B cell (primary cell): ENCODE data around the gene CALR. TPM values are rescaled to one million over a fixed set of nuclear protein-coding genes. Genes with fewer than 3 reads are reported as not detected.

ENCODE experiments used
- ATAC-seq: fragments of 200-7000 bp; cut with Tn5 transposase; one replicate; pipeline ENCODE4 v1.10.0; 2021; ENCODE audit warnings: low read depth, mild to moderate bottlenecking, moderate number of reproducible peaks, moderate library complexity
- CTCF ChIA-PET: fragments of 350-600 bp; sonication (Branson Sonifier 250); formaldehyde crosslinking; loops from one replicate; lab custom pipeline; 2021; ENCODE audit warnings: antibody characterized with exemption, inconsistent platforms; lab: Charles Lee
- POLR2A ChIA-PET: fragments of 350-600 bp; sonication (Branson Sonifier 250); formaldehyde crosslinking; loops from one replicate; lab custom pipeline; 2021; ENCODE audit warnings: antibody characterized with exemption; lab: Charles Lee
- DNase-seq: peaks from one replicate; pipeline ENCODE4 v3.0.0; 2013
- H2AFZ ChIP-seq: 2 replicates; pipeline ENCODE4 v1.6.1; 2012; ENCODE audit warnings: mild to moderate bottlenecking, low read depth, low read length; ENCODE audit not compliant: insufficient read depth, poor library complexity, severe bottlenecking
- H3K27ac ChIP-seq, 2 donors: 1 replicate in 1 of 2; 2 replicates in 1 of 2; pipeline ENCODE4 v1.5.1; 2012 to 2013; ENCODE audit warnings: low read length in 2 of 2, mild to moderate bottlenecking in 2 of 2, moderate library complexity in 1 of 2
- H3K27me3 ChIP-seq, 4 experiments: fragments of 200-600 bp in 1 of 4; sonication (generic) in 1 of 4; replicated peaks in 1 of 4; 1 replicate in 2 of 4; 2 replicates in 2 of 4; pipeline versions ENCODE4 v1.6.1 to v1.7.0; 2013 to 2016; ENCODE audit warnings: low read length in 3 of 4, mild to moderate bottlenecking in 2 of 4, mixed read lengths in 1 of 4, moderate library complexity in 1 of 4; ENCODE audit not compliant: insufficient read depth in 4 of 4, control insufficient read depth in 3 of 4; ENCODE audit errors: control extremely low read depth in 1 of 4
- H3K36me3 ChIP-seq, 2 experiments: replicated peaks in 1 of 2; 1 replicate in 1 of 2; 2 replicates in 1 of 2; pipeline versions ENCODE4 v1.6.1 to v1.7.1; 2013; ENCODE audit warnings: low read length in 1 of 2; ENCODE audit not compliant: insufficient read depth in 2 of 2, control insufficient read depth in 1 of 2; ENCODE audit errors: control extremely low read depth in 1 of 2, extremely low read depth in 1 of 2
- H3K4me1 ChIP-seq, 2 donors: fragments of 200-600 bp in 1 of 2; sonication (generic) in 1 of 2; 1 replicate in 1 of 2; 2 replicates in 1 of 2; pipeline versions ENCODE4 v1.5.1 to v1.6.1; 2013 to 2017; ENCODE audit warnings: low read length in 2 of 2; ENCODE audit not compliant: control insufficient read depth in 2 of 2, insufficient read depth in 2 of 2
- H3K4me2 ChIP-seq: replicated peaks from 2 replicates; pipeline ENCODE3; 2012; ENCODE audit warnings: mild to moderate bottlenecking, low read depth, low read length; ENCODE audit not compliant: poor library complexity, severe bottlenecking
- H3K4me3 ChIP-seq, 5 experiments: fragments of 200-600 bp in 1 of 5; sonication (generic) in 1 of 5; 1 replicate in 3 of 5; 2 replicates in 2 of 5; pipeline versions ENCODE4 v1.5.1 to v1.7.0; 2011 to 2016; ENCODE audit warnings: low read length in 4 of 5, mild to moderate bottlenecking in 4 of 5, low read depth in 2 of 5, control low read depth in 1 of 5, moderate library complexity in 1 of 5; ENCODE audit not compliant: insufficient read depth in 1 of 5; ENCODE audit errors: control extremely low read depth in 1 of 5, extremely low read depth in 1 of 5
- H3K79me2 ChIP-seq: fragments of 200-600 bp; sonication (generic); one replicate; pipeline ENCODE4 v1.6.0; 2016; ENCODE audit warnings: low read length; ENCODE audit not compliant: control insufficient read depth, insufficient read depth
- H3K9ac ChIP-seq: fragments of 200-600 bp; sonication (generic); 2 replicates; pipeline ENCODE4 v1.6.1; 2017; ENCODE audit warnings: mild to moderate bottlenecking, low read length, moderate library complexity
- H3K9me3 ChIP-seq, 3 donors: one replicate each; pipeline versions ENCODE4 v1.6.1 to v1.7.1; 2013; ENCODE audit warnings: low read length in 2 of 3; ENCODE audit not compliant: control insufficient read depth in 2 of 3, insufficient read depth in 1 of 3; ENCODE audit errors: control extremely low read depth in 1 of 3
- H4K20me1 ChIP-seq: 2 replicates; pipeline ENCODE4 v1.6.0; 2012; ENCODE audit warnings: mild to moderate bottlenecking, low read length; ENCODE audit not compliant: insufficient read depth, control insufficient read depth, poor library complexity, severe bottlenecking
- H3K27ac Mint-ChIP-seq: one replicate; pipeline ENCODE4 v1.8.0; 2021; ENCODE audit warnings: mixed read lengths
- H3K27me3 Mint-ChIP-seq: one replicate; pipeline ENCODE4 v1.8.0; 2021; ENCODE audit warnings: mixed read lengths
- H3K4me1 Mint-ChIP-seq: one replicate; pipeline ENCODE4 v1.8.0; 2021; ENCODE audit warnings: mixed read lengths
- H3K4me3 Mint-ChIP-seq: one replicate; pipeline ENCODE4 v1.8.0; 2021; ENCODE audit warnings: mixed read lengths
- H3K9me3 Mint-ChIP-seq: one replicate; pipeline ENCODE4 v1.8.0; 2022; ENCODE audit warnings: mixed read lengths; ENCODE audit not compliant: insufficient read depth
- EZH2 ChIP-seq: IDR thresholded peaks from 2 replicates; pipeline ENCODE4 v1.6.1; 2012; ENCODE audit warnings: borderline replicate concordance, low read depth, mild to moderate bottlenecking, moderate library complexity, low read length; ENCODE audit not compliant: insufficient read depth, poor library complexity, severe bottlenecking
- WGBS: methylation state at CpG from one replicate; pipeline ENCODE4 v1.1.5; 2013; ENCODE audit warnings: missing lambda C conversion rate; ENCODE audit not compliant: insufficient coverage; 5-methylcytosine and 5-hydroxymethylcytosine counted together
- intact Hi-C: fragments of 100-400 bp; cut with micrococcal nuclease; formaldehyde crosslinking; loops from one replicate; pipeline ENCODE4 v1.10.0; 2022
- polyA plus RNA-seq: library from polyadenylated mRNA; depleted of rRNA; stranded (reverse); fragments of >200 nt; gene quantifications from 2 replicates; pipeline ENCODE4 v1.2.3, GENCODE V29; 2012
- small RNA-seq: library from RNA; depleted of rRNA; stranded (forward); fragments of <200 nt; gene quantifications from one replicate; pipeline ENCODE3, GENCODE V24; 2012; ENCODE audit warnings: low replicate concordance, low read depth; ENCODE audit not compliant: insufficient read length
- total RNA-seq, 2 donors: library from RNA; stranded (reverse); fragments of 120-200 nt in 1 of 2; gene quantifications; 1 replicate in 1 of 2; 2 replicates in 1 of 2; pipeline versions ENCODE4 v1.2.3 to v1.2.4, GENCODE V29; 2013 to 2022
- TF ChIP-seq, protein P1 (sequence below): fragments of 200-600 bp; IDR thresholded peaks from one replicate; pipeline ENCODE4 v1.8.0; 2022; ENCODE audit warnings: antibody characterized with exemption, mild to moderate bottlenecking

The CALR gene
- total and polyA plus RNA-seq, 2 donors (not counting 1 experiment from before 2014, with no cell fraction given): 214 to 385 TPM

DNA sequence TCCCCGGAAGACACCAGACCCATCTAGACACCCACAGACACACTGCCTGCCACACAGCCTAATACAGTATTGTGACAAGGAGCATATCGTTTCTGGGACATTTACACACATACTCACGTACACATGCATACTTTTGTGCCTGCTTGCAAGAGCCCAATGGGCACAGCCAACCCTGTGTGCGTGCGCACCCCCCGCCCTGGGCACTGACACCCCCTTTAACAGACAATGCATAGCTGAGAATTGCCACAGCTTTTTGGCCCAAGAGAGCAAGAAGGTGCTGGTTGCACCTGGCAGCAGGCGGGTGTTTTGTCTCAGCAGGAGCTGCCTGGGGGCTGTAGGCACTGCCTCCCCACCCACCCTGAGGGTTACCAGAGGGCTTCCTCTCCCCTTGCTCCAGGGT lies 55.2 kb downstream of the CALR start:
- H3K4me2 ChIP-seq: no peak overlapping the region
- WGBS: 100% methylated on average over 7 of the region's 7 CpGs
- peaks cover 17% of the 10 kb centered on the region for H3K4me1 Mint-ChIP-seq
- H3K27me3 Mint-ChIP-seq: peaks cover 21% of the 10 kb centered on the region
- DNase-seq: no peak
- no peak for TF ChIP-seq EZH2
- TF ChIP-seq, protein P1, sequence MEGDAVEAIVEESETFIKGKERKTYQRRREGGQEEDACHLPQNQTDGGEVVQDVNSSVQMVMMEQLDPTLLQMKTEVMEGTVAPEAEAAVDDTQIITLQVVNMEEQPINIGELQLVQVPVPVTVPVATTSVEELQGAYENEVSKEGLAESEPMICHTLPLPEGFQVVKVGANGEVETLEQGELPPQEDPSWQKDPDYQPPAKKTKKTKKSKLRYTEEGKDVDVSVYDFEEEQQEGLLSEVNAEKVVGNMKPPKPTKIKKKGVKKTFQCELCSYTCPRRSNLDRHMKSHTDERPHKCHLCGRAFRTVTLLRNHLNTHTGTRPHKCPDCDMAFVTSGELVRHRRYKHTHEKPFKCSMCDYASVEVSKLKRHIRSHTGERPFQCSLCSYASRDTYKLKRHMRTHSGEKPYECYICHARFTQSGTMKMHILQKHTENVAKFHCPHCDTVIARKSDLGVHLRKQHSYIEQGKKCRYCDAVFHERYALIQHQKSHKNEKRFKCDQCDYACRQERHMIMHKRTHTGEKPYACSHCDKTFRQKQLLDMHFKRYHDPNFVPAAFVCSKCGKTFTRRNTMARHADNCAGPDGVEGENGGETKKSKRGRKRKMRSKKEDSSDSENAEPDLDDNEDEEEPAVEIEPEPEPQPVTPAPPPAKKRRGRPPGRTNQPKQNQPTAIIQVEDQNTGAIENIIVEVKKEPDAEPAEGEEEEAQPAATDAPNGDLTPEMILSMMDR: no peak
- peaks cover 0 to 24% (median 4%) of the 10 kb centered on the region in 4 experiments for H3K27me3 ChIP-seq
- ChIA-PET CTCF (interaction anchor here (0.6 to 0.9 kb wide), 2 partner anchors 68 to 103 kb away, joined by 3 read pairs; no protein-coding TSS in a partner anchor), POLR2A (interaction anchor here (0.6 to 1.4 kb wide), 2 partner anchors 9 to 111 kb away, joined by 3 to 4 read pairs; no protein-coding TSS in a partner anchor)
- no peak overlapping the region for H3K27ac ChIP-seq
- peaks cover 0 to 2% (median 0%) of the 10 kb centered on the region in 3 donors for H3K9me3 ChIP-seq
- no peak overlapping the region for H3K4me3 ChIP-seq
- no peak for ATAC-seq
- H3K79me2 ChIP-seq: no peaks in the 10 kb centered on the region
- no peaks in the 10 kb centered on the region for H3K36me3 ChIP-seq
- H3K4me1 ChIP-seq: peaks cover 10 to 11% of the 10 kb centered on the region in 2 donors
- H4K20me1 ChIP-seq: no peaks in the 10 kb centered on the region
- H3K27ac Mint-ChIP-seq: peak overlapping the region; percentile 46
- peak overlapping the region; percentile 64 for H3K4me3 Mint-ChIP-seq
- intact Hi-C loops: loop anchor here (5.0 kb wide), 1 partner anchor 1226 kb away; the partner anchor contains the start of gene ZNF441
- no peaks in the 10 kb centered on the region for H3K9me3 Mint-ChIP-seq
- H3K9ac ChIP-seq: no peak overlapping the region
- no peak overlapping the region for H2AFZ ChIP-seq

Small RNA genes within 50 kb of the gene (small RNA-seq; reads per million reads assigned to genes)
- not detected for gene MIR5695
- not detected for gene MIR6515

Other genes with a start within 250 kb of the CALR start
- gene FBXW9, start 242.0 kb upstream of the CALR start, total RNA-seq: 4.7 and 5.2 TPM in 2 replicates
- 4.0 and 4.7 TPM in 2 replicates for gene FBXW9, start 242.0 kb upstream of the CALR start, polyA plus RNA-seq
- gene TNPO2, start 214.7 kb upstream of the CALR start, total RNA-seq: 73.7 and 76.3 TPM in 2 replicates
- gene TNPO2, start 214.7 kb upstream of the CALR start, polyA plus RNA-seq: 85.6 and 89.0 TPM in 2 replicates
- gene TRIR, start 203.9 kb upstream of the CALR start, total RNA-seq: 199 and 207 TPM in 2 replicates
- gene TRIR, start 203.9 kb upstream of the CALR start, polyA plus RNA-seq: 270 and 305 TPM in 2 replicates
- 30.7 and 37.2 TPM in 2 replicates for gene GET3, start 201.1 kb upstream of the CALR start, total RNA-seq
- gene GET3, start 201.1 kb upstream of the CALR start, polyA plus RNA-seq: 45.5 and 61.7 TPM in 2 replicates
- not detected in 2 replicates for gene BEST2, start 186.8 kb upstream of the CALR start, total RNA-seq
- 0.07 TPM in 1 of 2 replicates, not detected in the other for gene BEST2, start 186.8 kb upstream of the CALR start, polyA plus RNA-seq
- 31.6 and 33.4 TPM in 2 replicates for gene HOOK2, start 163.1 kb upstream of the CALR start, total RNA-seq
- 30.3 and 35.7 TPM in 2 replicates for gene HOOK2, start 163.1 kb upstream of the CALR start, polyA plus RNA-seq
- gene JUNB, start 147.1 kb upstream of the CALR start, total RNA-seq: 196 and 206 TPM in 2 replicates
- 1,407 and 4,055 TPM in 2 replicates for gene JUNB, start 147.1 kb upstream of the CALR start, polyA plus RNA-seq
- gene PRDX2, start 136.8 kb upstream of the CALR start, total RNA-seq: 45.1 and 45.5 TPM in 2 replicates
- 44.3 and 66.1 TPM in 2 replicates for gene PRDX2, start 136.8 kb upstream of the CALR start, polyA plus RNA-seq
- gene THSD8, start 136.5 kb upstream of the CALR start, total RNA-seq: 2.1 TPM in 1 of 2 replicates, not detected in the other
- not detected in 2 replicates for gene THSD8, start 136.5 kb upstream of the CALR start, polyA plus RNA-seq
- gene RNASEH2A, start 132.0 kb upstream of the CALR start, total RNA-seq: 16.9 and 18.9 TPM in 2 replicates
- gene RNASEH2A, start 132.0 kb upstream of the CALR start, polyA plus RNA-seq: 13.0 and 14.5 TPM in 2 replicates
- not detected in 2 replicates for gene RTBDN, start 104.0 kb upstream of the CALR start, total RNA-seq
- not detected in 2 replicates for gene RTBDN, start 104.0 kb upstream of the CALR start, polyA plus RNA-seq
- 0.39 and 1.2 TPM in 2 replicates for gene MAST1, start 100.1 kb upstream of the CALR start, total RNA-seq
- 0.36 and 1.1 TPM in 2 replicates for gene MAST1, start 100.1 kb upstream of the CALR start, polyA plus RNA-seq
- 26.6 and 30.8 TPM in 2 replicates for gene DNASE2, start 57.2 kb upstream of the CALR start, total RNA-seq
- gene DNASE2, start 57.2 kb upstream of the CALR start, polyA plus RNA-seq: 24.9 and 25.9 TPM in 2 replicates
- not detected in 2 replicates for gene KLF1, start 51.4 kb upstream of the CALR start, total RNA-seq
- gene KLF1, start 51.4 kb upstream of the CALR start, polyA plus RNA-seq: not detected in 2 replicates
- gene GCDH, start 47.4 kb upstream of the CALR start, total RNA-seq: 61.2 and 63.2 TPM in 2 replicates
- 47.8 and 48.9 TPM in 2 replicates for gene GCDH, start 47.4 kb upstream of the CALR start, polyA plus RNA-seq
- not detected in 2 replicates for gene SYCE2, start 19.3 kb upstream of the CALR start, total RNA-seq
- gene SYCE2, start 19.3 kb upstream of the CALR start, polyA plus RNA-seq: 0.17 TPM in 1 of 2 replicates, not detected in the other
- gene FARSA, start 4.9 kb upstream of the CALR start, total RNA-seq: 50.1 and 50.9 TPM in 2 replicates
- 21.2 and 26.4 TPM in 2 replicates for gene FARSA, start 4.9 kb upstream of the CALR start, polyA plus RNA-seq
- 89.0 and 100 TPM in 2 replicates for gene RAD23A, start 7.3 kb downstream of the CALR start, total RNA-seq
- gene RAD23A, start 7.3 kb downstream of the CALR start, polyA plus RNA-seq: 106 and 123 TPM in 2 replicates
- gene GADD45GIP1, start 18.6 kb downstream of the CALR start, total RNA-seq: 11.7 and 12.6 TPM in 2 replicates
- 12.9 and 17.5 TPM in 2 replicates for gene GADD45GIP1, start 18.6 kb downstream of the CALR start, polyA plus RNA-seq
- gene DAND5, start 31.0 kb downstream of the CALR start, total RNA-seq: not detected in 2 replicates
- not detected in 2 replicates for gene DAND5, start 31.0 kb downstream of the CALR start, polyA plus RNA-seq
- 4.8 and 5.6 TPM in 2 replicates for gene NFIX, start 56.9 kb downstream of the CALR start, total RNA-seq
- gene NFIX, start 56.9 kb downstream of the CALR start, polyA plus RNA-seq: 0.45 and 0.69 TPM in 2 replicates
- 124 and 125 TPM in 2 replicates for gene LYL1, start 164.2 kb downstream of the CALR start, total RNA-seq
- gene LYL1, start 164.2 kb downstream of the CALR start, polyA plus RNA-seq: 94.2 and 112 TPM in 2 replicates
- 81.6 and 91.8 TPM in 2 replicates for gene TRMT1, start 178.1 kb downstream of the CALR start, total RNA-seq
- gene TRMT1, start 178.1 kb downstream of the CALR start, polyA plus RNA-seq: 281 and 284 TPM in 2 replicates
- 25.9 and 30.6 TPM in 2 replicates for gene NACC1, start 179.7 kb downstream of the CALR start, total RNA-seq
- gene NACC1, start 179.7 kb downstream of the CALR start, polyA plus RNA-seq: 16.8 and 27.5 TPM in 2 replicates
- gene STX10, start 211.8 kb downstream of the CALR start, total RNA-seq: 48.4 and 59.0 TPM in 2 replicates
- 147 and 155 TPM in 2 replicates for gene STX10, start 211.8 kb downstream of the CALR start, polyA plus RNA-seq
- 181 and 189 TPM in 2 replicates for gene IER2, start 211.8 kb downstream of the CALR start, total RNA-seq
- 869 and 2,152 TPM in 2 replicates for gene IER2, start 211.8 kb downstream of the CALR start, polyA plus RNA-seq